Activated naive CD4-positive, alpha-beta T cell treated with anti-CD3 and anti-CD28 coated beads, Interleukin-2, amount 10 ng/mL, durations not matched to agents 5 hours and 36 hours (primary cell): ENCODE measurements around the gene RNF150. TPM values are rescaled to one million over a fixed set of nuclear protein-coding genes. Genes with fewer than 3 reads are reported as not detected.

Source experiments
- total RNA-seq, 2 experiments: library from RNA; stranded (reverse); gene quantifications; one replicate each; pipeline ENCODE4 v1.2.3, GENCODE V29; 2021

RNF150 gene
- under 1 TPM in 1 of 2 experiments, not detected in 1; 0.13 TPM for total RNA-seq

DNA sequence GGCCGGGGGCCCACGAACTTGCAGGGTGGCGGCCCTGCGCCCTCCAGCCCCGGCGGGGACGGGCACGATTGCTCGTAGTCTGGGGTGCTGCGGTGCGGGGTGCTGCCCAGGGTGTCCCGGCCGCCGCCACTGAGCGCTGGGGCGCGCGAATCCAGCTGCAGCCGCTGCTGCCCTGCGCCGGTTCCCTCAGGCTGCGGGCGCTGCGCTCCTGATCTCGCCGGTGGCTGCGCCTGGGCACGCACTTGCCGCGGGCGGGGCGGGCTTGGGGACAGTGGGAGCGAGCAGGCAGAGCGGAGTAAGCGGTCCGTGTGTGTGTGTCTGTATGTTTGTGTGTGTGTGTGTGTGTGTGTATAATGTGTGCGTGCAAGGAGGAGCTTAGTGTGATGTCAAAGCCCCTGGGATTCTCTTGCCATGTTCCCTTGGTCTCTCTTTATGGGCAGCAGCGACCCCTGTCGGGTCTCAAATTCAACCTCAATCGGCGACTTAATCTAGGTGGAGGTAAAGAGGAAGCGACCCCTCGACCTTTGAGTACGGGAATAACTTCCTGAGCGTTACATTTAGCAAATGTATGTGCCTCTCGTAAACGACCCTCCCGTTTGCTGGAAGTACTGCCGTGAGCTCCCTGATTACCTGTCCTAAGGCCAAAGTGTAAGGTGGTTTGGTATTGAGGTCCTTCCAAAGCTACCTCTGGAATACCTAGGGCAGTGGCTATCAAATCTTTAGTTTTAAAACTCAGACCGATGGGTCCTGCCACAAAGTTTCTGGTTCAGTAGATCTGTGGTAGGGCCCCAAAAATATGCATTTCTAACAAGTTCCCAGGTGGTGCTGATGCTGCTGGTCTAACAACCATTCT, at the start of gene RNF150:
TSS of gene RNF150 (minus strand) at position 324 of the 853 bp plus-strand sequence.

Other genes starting within 250 kb of the RNF150 start
- 10 to 100 TPM; 50.5 to 51.8 TPM for gene ZNF330, start 87.4 kb upstream of the RNF150 start, total RNA-seq